Endodermal cell (in vitro differentiated cells): Measurements from ENCODE around the gene UBE2E1. TPM values are rescaled to one million over a fixed set of nuclear protein-coding genes. Genes with fewer than 3 reads are reported as not detected.
"Not testable (repeated sequence)": the region's sequence is repeated elsewhere in the genome, so short reads cannot be mapped to it uniquely, and the experiment has no call there.

ENCODE experiments used
- DNase-seq: peaks from one replicate; pipeline ENCODE4 v3.0.0-alpha.2; 2017
- H3K27ac ChIP-seq: 2 replicates; pipeline ENCODE4 v1.5.1; 2013; ENCODE audit warnings: mild to moderate bottlenecking, low read depth, low read length, moderate library complexity
- H3K27me3 ChIP-seq: 2 replicates; pipeline ENCODE4 v1.6.1; 2013; ENCODE audit warnings: mild to moderate bottlenecking, low read length, moderate library complexity; ENCODE audit not compliant: insufficient read depth, control insufficient read depth, poor library complexity, severe bottlenecking
- H3K36me3 ChIP-seq: 2 replicates; pipeline ENCODE4 v1.7.0; 2013; ENCODE audit warnings: mild to moderate bottlenecking, low read length, moderate library complexity; ENCODE audit not compliant: control insufficient read depth, insufficient read depth
- H3K4me1 ChIP-seq: one replicate; pipeline ENCODE4 v1.7.0; 2013; ENCODE audit warnings: low read length; ENCODE audit not compliant: control insufficient read depth, insufficient read depth
- H3K4me3 ChIP-seq: 2 replicates; pipeline ENCODE4 v1.5.1; 2013; ENCODE audit warnings: mild to moderate bottlenecking, low read length, moderate library complexity
- H3K9ac ChIP-seq: 2 replicates; pipeline ENCODE4 v1.6.1; 2013; ENCODE audit warnings: mild to moderate bottlenecking, low read length, moderate library complexity; ENCODE audit not compliant: poor library complexity, severe bottlenecking; ENCODE audit errors: extremely low read depth
- H3K9me3 ChIP-seq: 2 replicates; pipeline ENCODE4 v1.6.1; 2013; ENCODE audit warnings: mild to moderate bottlenecking, low read length, moderate library complexity; ENCODE audit not compliant: control insufficient read depth
- H3K27ac Mint-ChIP-seq: 2 replicates; pipeline ENCODE4 v1.8.0; 2020; ENCODE audit warnings: mixed read lengths
- H3K27me3 Mint-ChIP-seq: 2 replicates; pipeline ENCODE4 v1.8.0; 2021; ENCODE audit warnings: mild to moderate bottlenecking, mixed read lengths; ENCODE audit not compliant: insufficient read depth
- H3K36me3 Mint-ChIP-seq: 2 replicates; pipeline ENCODE4 v1.8.0; 2020; ENCODE audit warnings: low read depth, mixed read lengths
- H3K4me1 Mint-ChIP-seq: 2 replicates; pipeline ENCODE4 v1.8.0; 2020; ENCODE audit warnings: mixed read lengths
- H3K4me3 Mint-ChIP-seq: 2 replicates; pipeline ENCODE4 v1.8.0; 2020; ENCODE audit warnings: mild to moderate bottlenecking, moderate library complexity, mixed read lengths
- H3K9me3 Mint-ChIP-seq: 2 replicates; pipeline ENCODE4 v1.8.0; 2020; ENCODE audit warnings: mild to moderate bottlenecking, mixed read lengths
- CTCF ChIP-seq: fragments of 200-600 bp; sonication (generic); conservative IDR thresholded peaks from 2 replicates; pipeline ENCODE4 v1.5.0; 2021; ENCODE audit warnings: antibody characterized with exemption, mild to moderate bottlenecking
- WGBS, 2 experiments: methylation state at CpG; one replicate each; pipeline versions ENCODE4 v1.1.5 to v1.1.7; 2013; ENCODE audit warnings: missing lambda C conversion rate in 2 of 2, mixed read lengths in 1 of 2; ENCODE audit not compliant: insufficient coverage in 1 of 2, insufficient read length in 1 of 2; 5-methylcytosine and 5-hydroxymethylcytosine counted together
- total RNA-seq, 2 donors: library from RNA; stranded (reverse); fragmentation: NEBNext Ultra II Directional in 1 of 2; extraction: Animal tissue kit (Norgen Biotek cat#: 25700) in 1 of 2; gene quantifications; 2 replicates in 1 of 2; 3 replicates in 1 of 2; pipeline ENCODE4 v1.2.1, GENCODE V29; 2021

The UBE2E1 gene
- total RNA-seq, 2 donors from 2014 or later: 112 to 120 TPM

GRCh38 chr3:23904545-23904944 lies 98.8 kb downstream of the UBE2E1 start:
- no peaks in the 10 kb centered on the region for H3K27me3 ChIP-seq
- TF ChIP-seq CTCF: no peak
- peaks cover 45% of the 10 kb centered on the region for H3K9me3 ChIP-seq
- H3K36me3 ChIP-seq: peaks cover 64% of the 10 kb centered on the region
- Mint-ChIP-seq H3K9me3 (peaks cover 12% of the 10 kb centered on the region), H3K4me1 (no peaks in the 10 kb centered on the region), H3K4me3 (no peak overlapping the region), H3K27ac (no peak overlapping the region), H3K27me3 (no peaks in the 10 kb centered on the region), H3K36me3 (peaks cover 67% of the 10 kb centered on the region)
- H3K27ac ChIP-seq: no peak overlapping the region
- no peak for DNase-seq
- H3K4me1 ChIP-seq: no peaks in the 10 kb centered on the region
- no peak overlapping the region for H3K9ac ChIP-seq
- H3K4me3 ChIP-seq: no peak overlapping the region

- DNase-seq: no peak
- Histone ChIP-seq H3K4me3 (no peak overlapping the region), H3K4me1 (no peaks in the 10 kb centered on the region), H3K27ac (no peak overlapping the region), H3K36me3 (peaks cover 36% of the 10 kb centered on the region), H3K9ac (no peak overlapping the region), H3K27me3 (no peaks in the 10 kb centered on the region), H3K9me3 (peaks cover 5% of the 10 kb centered on the region)
- H3K27me3 Mint-ChIP-seq: no peaks in the 10 kb centered on the region
- H3K36me3 Mint-ChIP-seq: peaks cover 40% of the 10 kb centered on the region
- TF ChIP-seq CTCF: no peak
- no peaks in the 10 kb centered on the region for H3K9me3 Mint-ChIP-seq
- no peak overlapping the region for H3K27ac Mint-ChIP-seq
- H3K4me3 Mint-ChIP-seq: no peak overlapping the region
- 93 to 95% methylated on average over 6 to 7 of the region's 7 CpGs for WGBS, 2 experiments
- H3K4me1 Mint-ChIP-seq: peaks cover 6% of the 10 kb centered on the region
These were observed 103.6 kb downstream of the UBE2E1 start for GRCh38 chr3:23909341-23909740.

- Histone ChIP-seq H3K9ac (no peak overlapping the region), H3K27ac (no peak overlapping the region), H3K9me3 (no peaks in the 10 kb centered on the region), H3K27me3 (no peaks in the 10 kb centered on the region), H3K4me3 (no peak overlapping the region), H3K4me1 (no peaks in the 10 kb centered on the region), H3K36me3 (peaks cover 39% of the 10 kb centered on the region)
- H3K4me3 Mint-ChIP-seq: no peak overlapping the region
- H3K27me3 Mint-ChIP-seq: peaks cover 2% of the 10 kb centered on the region
- DNase-seq: no peak
- TF ChIP-seq CTCF: no peak
- H3K4me1 Mint-ChIP-seq: peaks cover 19% of the 10 kb centered on the region
- H3K9me3 Mint-ChIP-seq: no peaks in the 10 kb centered on the region
- no peak overlapping the region for H3K27ac Mint-ChIP-seq
- H3K36me3 Mint-ChIP-seq: peaks cover 22% of the 10 kb centered on the region
- 87 to 88% methylated on average over 2 of the region's 2 CpGs for WGBS, 2 experiments
These were observed 105.6 kb downstream of the UBE2E1 start for GRCh38 chr3:23911397-23911796.

GRCh38 chr3:23912335-23912734 lies 106.6 kb downstream of the UBE2E1 start:
- H3K27me3 Mint-ChIP-seq, H3K27me3 ChIP-seq, H3K9me3 Mint-ChIP-seq, H3K4me3 ChIP-seq, H3K4me3 Mint-ChIP-seq, H3K9me3 ChIP-seq, H3K4me1 ChIP-seq, H3K27ac Mint-ChIP-seq, H3K9ac ChIP-seq, H3K27ac ChIP-seq, DNase-seq: not testable (repeated sequence)
- 80 to 94% methylated on average over 1 to 2 of the region's 3 CpGs for WGBS, 2 experiments
- H3K4me1 Mint-ChIP-seq: peaks cover 19% of the 10 kb centered on the region
- H3K36me3 ChIP-seq: peaks cover 37% of the 10 kb centered on the region
- H3K36me3 Mint-ChIP-seq: peaks cover 16% of the 10 kb centered on the region
